GM20000 (cell line): Measurements from ENCODE around the gene KCNMA1.

Source experiments
- DNase-seq: peaks from one replicate; pipeline ENCODE4 v3.0.0; 2012; ENCODE audit warnings: low spot score
- TF ChIP-seq, protein P1 (sequence below): IDR thresholded peaks from 2 replicates; pipeline ENCODE4 v1.5.1; 2012; ENCODE audit warnings: mild to moderate bottlenecking, control low read depth; ENCODE audit errors: extremely low read depth, missing control alignments

The KCNMA1 gene

DNA sequence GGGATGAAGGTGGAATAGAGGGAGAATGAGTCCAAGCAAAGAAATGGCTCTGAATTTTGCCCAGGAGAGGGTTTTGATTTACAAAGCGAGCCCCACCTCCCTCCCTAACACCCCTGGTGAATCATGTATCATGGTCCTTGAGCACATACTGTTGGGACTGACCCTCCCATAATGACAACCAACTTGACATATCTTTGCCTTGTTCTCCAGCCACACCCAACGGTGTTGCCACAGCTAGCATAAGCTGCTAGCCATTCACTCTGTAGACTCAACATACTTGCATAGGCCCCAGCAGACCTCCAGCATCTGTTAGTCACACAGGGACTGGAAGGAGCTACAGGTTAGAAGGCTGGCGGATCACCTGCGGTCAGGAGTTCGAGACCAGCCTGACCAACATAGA lies 538.5 kb downstream of the KCNMA1 start:
- TF ChIP-seq, protein P1, sequence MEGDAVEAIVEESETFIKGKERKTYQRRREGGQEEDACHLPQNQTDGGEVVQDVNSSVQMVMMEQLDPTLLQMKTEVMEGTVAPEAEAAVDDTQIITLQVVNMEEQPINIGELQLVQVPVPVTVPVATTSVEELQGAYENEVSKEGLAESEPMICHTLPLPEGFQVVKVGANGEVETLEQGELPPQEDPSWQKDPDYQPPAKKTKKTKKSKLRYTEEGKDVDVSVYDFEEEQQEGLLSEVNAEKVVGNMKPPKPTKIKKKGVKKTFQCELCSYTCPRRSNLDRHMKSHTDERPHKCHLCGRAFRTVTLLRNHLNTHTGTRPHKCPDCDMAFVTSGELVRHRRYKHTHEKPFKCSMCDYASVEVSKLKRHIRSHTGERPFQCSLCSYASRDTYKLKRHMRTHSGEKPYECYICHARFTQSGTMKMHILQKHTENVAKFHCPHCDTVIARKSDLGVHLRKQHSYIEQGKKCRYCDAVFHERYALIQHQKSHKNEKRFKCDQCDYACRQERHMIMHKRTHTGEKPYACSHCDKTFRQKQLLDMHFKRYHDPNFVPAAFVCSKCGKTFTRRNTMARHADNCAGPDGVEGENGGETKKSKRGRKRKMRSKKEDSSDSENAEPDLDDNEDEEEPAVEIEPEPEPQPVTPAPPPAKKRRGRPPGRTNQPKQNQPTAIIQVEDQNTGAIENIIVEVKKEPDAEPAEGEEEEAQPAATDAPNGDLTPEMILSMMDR = no peak
- DNase-seq = no peak

DNA sequence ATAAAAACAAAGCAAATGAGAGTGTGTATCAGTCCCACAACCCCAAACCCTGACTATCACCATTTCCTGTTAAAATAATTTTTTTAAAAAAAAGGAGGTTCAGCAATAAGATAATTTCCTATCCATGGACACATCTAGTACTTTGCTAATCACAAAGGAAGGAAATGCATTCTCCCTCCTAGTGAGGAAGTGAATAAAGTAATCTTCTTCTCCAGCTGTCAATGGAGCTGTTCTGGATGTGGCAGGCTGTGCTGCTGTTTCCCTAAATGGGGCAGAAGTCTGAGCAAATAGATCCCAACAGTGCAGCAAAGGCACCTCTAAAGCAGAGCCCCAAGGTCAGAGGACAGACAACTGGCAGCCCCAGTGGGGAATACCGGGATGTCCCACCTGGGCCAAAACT lies 540.0 kb downstream of the KCNMA1 start:
- TF ChIP-seq, protein P1 = no peak
- no peak for DNase-seq

DNA sequence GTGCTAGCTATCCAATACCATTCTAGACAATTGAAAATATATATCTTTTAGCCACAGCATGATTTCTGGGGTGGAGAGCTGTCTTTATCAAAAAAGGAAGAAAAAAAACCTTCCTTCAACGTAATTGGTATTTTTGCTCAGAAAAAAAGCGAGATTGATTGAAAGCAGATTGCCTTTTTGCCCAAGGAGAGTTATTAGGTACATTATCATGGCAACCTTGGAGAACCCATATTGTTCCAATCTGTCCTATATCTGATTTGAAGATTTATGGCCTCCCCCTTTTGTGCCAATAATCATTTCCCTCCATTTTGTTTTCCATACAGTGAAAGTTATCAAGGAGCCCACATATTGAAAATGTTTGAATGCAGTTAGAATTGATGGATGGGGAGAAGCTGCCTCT lies 544.5 kb downstream of the KCNMA1 start:
- TF ChIP-seq, protein P1 = no peak
- DNase-seq = no peak

DNA sequence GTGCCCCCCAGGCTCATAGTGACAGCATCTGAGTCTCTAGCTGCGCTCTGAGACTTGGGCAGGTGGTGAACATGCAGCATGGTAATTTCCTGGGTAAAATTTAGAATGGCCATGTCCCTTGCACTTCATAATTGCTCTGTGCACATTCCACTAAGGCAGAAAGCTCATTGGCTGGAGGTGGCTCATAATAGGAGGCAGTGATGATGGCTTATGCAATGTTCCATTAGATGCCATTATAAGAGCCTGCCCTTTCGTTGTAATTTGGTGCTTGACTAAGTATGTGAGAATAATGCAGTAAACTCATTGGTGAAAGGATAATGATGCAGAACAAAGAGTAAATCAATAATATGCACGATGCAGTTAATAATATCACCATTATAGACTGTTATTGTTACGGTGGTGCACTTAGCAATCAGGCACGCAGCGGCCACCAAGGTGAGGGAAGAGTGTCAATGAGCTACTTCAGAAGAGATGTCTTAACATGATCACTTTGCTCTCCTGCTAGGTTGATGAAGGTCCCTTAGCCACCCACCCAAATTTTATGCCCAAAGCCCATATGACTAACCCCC lies 545.9 kb downstream of the KCNMA1 start:
- TF ChIP-seq, protein P1 = no peak

DNA sequence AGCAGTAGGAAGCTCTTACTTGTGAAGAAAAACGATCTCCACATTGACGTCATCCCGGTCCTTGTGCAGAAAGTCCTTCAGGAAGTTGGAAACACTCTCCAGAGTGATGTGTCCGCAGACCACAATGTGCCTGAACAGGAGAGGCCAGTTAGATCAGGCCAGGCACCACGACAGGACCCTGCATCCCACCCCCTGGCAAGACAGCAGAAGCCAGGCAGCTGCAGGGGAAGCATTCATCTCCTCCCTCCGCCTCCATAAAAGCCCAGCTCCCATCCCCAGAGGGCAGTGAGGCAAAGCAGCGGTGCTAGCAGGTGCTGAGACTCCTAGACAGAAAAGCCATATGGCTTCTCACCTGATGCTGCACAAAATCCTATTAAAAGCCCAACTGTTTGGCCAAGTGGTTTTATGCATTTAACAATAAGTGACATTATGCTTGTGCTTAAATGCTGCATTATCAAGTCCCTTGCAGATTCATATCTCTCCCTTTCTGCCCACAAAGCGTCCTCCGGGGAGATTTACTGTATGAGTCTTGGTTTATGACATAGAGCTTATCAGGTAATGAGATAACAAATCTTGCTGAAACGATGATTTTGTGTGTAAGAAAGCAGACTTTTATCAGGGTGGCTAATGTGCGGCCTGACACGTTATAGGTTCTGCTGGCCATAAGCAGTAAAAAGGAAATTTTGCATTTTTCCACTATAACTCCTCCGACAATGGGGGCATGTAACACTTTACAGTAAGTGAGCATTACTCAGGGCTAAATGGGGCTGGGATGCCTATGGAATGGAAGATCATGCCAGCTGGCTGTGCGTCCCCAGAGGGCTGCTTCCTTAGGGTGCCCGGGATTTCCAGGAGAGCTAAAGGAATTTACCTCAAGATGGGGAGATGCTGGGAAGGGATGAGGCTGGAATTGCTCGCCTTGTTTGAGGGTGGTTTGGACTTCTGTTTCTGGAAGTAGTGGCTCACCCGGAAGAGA lies 546.9 kb downstream of the KCNMA1 start:
- TF ChIP-seq, protein P1 = no peak
- no peak for DNase-seq

More for the DNA sequence above, 545.9 kb downstream of the KCNMA1 start:
- no peak for DNase-seq

DNA sequence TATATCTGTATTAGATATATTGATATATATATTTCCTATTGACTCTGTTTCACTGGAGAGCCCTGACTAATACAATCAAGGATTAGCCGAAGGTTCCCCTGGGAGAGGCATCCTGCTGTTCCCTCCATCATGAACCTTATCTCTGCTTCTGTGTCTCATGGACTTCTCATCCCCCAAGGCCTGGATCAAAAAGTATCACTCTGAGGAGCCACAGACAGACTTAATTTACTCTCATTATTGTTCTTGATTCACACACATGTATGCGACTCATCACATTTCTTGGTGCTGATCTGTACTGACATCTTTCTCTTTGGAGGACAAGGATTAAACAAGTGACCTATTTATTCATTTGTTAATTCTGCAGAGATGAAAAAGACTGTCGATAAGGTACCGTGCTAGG lies 550.2 kb downstream of the KCNMA1 start:
- TF ChIP-seq, protein P1 = no peak
- DNase-seq = no peak

DNA sequence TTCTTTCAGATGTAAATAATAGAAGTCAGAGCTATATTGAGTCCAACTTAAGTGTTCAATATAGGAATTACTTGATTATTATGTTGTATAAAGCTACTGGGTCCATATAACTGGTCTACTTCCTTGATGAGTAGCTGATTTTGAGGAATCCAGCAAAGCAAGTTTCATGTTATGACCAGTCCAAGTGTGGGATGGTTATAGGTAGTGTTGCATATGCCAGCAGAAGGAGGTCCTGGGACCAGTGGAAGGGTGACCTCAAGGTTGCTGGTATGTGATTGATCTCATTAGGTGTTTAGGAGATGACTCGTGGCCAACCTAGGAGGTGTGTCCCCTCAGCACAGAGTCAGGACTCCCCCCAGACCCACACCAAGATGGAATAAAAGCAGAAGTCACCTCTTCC lies 551.5 kb downstream of the KCNMA1 start:
- TF ChIP-seq, protein P1 = no peak
- no peak for DNase-seq
